ENCODE results near the gene MEX3A. TPM values are rescaled to one million over a fixed set of nuclear protein-coding genes. Genes with fewer than 3 reads are reported as not detected.
"Not testable (repeated sequence)": the region's sequence is repeated elsewhere in the genome, so short reads cannot be mapped to it uniquely, and the experiment has no call there.

Gene MEX3A, protein sequence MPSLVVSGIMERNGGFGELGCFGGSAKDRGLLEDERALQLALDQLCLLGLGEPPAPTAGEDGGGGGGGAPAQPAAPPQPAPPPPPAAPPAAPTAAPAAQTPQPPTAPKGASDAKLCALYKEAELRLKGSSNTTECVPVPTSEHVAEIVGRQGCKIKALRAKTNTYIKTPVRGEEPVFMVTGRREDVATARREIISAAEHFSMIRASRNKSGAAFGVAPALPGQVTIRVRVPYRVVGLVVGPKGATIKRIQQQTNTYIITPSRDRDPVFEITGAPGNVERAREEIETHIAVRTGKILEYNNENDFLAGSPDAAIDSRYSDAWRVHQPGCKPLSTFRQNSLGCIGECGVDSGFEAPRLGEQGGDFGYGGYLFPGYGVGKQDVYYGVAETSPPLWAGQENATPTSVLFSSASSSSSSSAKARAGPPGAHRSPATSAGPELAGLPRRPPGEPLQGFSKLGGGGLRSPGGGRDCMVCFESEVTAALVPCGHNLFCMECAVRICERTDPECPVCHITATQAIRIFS
- total RNA-seq: 3.2 TPM

DNA sequence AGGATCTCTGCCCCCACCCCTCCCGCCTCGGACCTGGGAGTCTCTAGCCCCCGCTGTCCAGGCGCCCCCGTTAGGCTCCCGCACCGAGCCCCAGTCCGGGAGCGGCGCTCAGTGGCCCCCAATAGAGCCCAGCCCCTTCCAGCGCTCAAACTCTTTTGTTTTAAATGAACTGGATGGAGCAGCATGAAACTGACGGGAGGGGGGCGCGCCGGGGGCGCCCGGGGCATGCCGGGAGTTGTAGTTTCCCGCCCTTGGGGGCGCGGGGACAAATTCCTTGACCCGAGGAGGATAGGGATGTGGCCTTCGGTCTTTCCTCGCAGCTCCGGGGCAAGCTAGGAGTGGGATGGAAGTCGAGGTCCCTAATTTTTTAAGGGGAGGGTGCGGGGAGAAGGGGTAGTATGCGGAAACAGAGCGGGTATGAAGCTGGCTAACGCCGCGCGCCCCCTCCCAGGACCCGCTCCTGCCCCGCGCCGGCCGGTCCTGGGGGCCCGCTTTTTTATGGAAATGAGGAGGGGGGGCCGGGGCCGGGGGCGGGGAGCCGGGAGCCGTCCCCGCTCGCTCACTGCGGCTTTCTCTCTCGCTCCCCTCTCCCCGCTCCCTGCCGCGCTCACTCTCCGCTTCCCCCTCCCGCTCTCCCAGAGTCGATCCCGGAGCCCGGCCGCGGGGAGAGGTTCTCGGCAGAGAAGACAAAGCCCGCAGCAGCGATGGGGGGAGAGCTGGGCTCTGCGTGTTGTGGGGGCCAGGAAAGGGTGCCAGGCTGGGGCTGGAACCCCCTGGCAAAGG lies at the start of gene MEX3A:
Gene MEX3A, minus strand, starts transcription at position 157 of the 783 bp plus-strand sequence. CDS start 467 bp downstream, outside the sequence.
- DNase-seq (ENCODE audit: low read depth in 2 of 3, low spot score in 2 of 3): peak in 1 of 3 donors; percentile 64

DNA sequence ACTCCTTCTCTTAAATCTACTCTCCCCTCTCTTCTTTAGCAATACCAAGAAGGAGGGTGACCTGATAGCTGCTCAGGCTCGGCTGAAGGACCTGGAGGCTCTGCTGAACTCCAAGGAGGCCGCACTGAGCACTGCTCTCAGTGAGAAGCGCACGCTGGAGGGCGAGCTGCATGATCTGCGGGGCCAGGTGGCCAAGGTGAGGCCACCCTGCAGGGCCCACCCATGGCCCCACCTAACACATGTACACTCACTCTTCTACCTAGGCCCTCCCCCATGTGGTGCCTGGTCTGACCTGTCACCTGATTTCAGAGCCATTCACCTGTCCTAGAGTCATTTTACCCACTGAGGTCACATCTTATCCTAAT lies 48.3 kb upstream of the MEX3A start:
- DNase-seq (ENCODE audit: low read depth in 2 of 3, low spot score in 2 of 3): no peak

DNA sequence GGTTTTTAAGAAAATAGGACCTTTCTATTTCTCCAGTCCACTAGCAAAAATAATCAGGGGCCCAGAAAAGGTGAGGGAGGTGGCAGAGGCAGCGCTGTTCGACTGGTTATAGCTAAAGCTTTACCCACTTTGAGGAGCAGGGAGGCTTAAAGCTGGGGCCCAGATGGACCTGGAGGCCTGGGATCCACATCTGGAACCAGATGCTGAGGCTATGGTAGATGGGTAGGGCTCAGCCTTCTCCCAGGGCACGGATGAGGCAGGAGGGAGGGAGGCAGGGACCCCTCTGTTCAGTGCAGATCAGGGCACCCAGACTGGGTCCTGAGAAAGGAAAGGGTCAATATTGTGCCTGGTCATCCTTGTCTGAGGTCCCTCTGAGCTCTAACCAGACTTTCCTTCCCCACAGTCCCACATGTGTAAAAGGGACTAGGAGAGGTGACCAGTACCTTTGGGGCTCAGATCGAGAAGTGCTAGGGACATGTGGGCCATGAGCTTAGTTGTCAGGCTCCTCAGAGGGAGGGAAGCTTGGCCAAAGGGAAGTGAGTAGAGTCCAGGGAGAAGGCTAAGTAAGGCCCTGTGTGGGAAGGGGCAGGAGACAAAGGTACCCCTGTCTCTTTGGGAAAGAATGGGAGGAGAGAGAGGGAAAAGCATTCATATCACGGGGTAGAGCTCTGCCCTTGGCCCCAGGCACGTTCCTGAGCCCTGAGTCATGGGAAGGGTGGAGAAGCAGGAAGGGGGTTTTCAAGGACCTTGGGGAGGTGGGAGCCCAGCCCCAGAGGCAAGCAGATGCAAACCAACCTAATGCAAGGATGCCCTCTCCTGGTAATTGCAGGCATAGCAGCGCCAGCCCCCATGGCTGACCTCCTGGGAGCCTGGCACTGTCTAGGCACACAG lies 47.7 kb upstream of the MEX3A start:
- peak in 2 of 3 donors; percentile 67 to 69 for DNase-seq (ENCODE audit: low read depth in 2 of 3, low spot score in 2 of 3)

DNA sequence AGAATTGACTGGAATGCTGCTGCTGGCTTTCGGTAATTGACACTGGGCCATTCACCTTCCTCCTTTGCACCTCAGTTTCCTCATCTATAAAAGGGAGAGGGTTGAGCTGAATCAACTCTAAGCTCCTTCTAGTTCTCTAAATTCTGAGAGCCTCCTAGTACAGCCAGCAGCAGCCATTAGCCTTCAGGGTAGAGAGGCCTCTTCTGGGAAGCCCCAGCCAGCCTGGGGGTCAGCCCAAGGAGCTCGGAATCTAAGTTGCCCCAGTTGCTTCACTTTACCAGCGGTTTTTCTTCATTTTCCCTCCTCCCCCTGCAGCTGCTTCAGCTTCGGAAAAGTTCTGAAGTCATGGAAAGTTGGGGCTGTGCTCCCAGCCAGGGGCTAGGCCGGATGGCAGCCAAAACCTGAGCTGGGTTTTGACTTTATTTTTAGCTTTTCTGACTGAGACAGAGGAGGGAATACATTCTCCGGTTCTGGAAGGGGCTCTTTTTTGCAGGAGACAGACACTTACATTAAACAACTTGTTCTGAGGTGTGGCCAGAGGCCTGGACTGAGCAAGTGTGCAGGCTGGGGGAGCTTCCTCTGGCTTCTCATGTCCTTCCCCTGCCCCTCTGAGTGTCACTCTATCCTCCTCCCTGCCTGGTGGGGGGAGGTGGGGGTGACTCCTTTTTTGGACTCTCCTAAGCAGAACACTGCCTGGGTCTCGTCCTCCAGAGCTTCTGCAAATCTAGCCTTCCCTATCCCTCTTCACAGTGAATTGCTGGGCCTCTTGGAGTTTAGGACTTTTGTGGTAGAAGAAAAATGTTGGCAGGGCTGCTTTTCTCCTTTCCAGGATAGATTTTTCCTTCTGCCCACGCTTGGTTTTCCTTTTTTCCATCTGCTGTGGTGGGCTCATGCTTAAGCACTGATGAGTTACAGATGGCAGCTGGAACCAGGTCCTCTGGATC lies 46.7 kb upstream of the MEX3A start:
- DNase-seq (ENCODE audit: low read depth in 2 of 3, low spot score in 2 of 3): no peak

DNA sequence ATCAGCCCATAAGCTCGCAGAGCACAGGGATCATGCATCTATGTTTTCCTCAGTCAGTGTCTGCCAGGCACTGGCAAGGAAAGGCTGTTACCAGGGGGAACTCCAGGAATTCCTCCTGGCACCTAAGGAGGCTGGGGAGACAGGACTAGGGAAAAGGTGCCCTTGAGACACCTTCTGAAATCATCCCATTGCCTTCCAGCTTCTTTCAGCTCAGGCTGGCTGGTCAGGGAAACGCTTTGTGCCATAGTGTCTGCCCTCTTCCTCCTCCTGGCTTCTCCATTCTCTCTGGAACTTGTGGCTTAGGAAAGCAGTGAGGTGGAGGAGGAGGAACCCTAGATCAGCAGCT lies 46.0 kb upstream of the MEX3A start:
- DNase-seq (ENCODE audit: low read depth in 2 of 3, low spot score in 2 of 3): no peak

DNA sequence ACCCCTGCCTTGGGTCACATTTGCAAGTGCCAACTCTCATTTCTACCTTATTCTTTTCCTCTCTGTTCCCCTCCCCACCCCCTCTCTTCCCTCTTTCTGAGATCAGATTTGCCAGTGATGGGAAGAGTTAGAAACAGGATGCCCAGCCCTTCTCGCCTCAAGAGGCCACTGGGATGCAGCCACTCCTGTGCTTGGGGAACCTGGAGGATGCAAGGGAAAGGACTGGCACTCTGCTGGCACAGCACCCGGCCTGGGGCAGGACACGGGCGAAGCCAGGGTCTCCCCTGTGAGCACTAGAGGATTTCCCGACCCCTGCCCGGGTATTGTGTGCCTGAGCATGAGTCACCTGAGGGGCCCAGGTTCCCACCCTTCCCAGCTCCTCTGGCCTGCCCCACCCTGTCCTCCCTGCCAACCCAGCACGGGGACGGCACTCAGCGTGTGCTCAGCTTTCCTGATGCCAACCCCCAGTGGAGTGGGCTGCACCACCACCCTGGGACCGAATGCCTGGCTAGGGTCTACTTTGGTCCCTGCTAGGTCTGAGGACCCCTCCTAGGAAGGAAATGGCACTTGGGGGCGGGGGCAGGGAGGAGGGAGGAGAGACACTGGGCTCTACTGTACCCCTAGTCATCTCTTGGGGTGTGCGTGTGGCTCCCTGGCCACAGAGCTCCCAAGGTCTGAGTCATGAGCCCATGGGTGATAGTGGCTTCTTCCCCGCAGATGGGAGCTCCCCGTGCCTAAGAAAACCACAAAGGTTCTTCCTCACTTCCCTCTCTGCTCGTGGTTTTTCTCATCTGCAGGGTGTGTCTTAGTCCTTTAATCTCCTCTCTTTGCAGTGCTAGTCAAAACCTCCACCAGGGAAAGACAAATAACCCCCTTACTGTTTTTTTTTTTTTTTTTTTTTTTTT lies 44.6 kb upstream of the MEX3A start:
- DNase-seq (ENCODE audit: low read depth in 2 of 3, low spot score in 2 of 3): peak; percentile 70 to 93 (median 89)

DNA sequence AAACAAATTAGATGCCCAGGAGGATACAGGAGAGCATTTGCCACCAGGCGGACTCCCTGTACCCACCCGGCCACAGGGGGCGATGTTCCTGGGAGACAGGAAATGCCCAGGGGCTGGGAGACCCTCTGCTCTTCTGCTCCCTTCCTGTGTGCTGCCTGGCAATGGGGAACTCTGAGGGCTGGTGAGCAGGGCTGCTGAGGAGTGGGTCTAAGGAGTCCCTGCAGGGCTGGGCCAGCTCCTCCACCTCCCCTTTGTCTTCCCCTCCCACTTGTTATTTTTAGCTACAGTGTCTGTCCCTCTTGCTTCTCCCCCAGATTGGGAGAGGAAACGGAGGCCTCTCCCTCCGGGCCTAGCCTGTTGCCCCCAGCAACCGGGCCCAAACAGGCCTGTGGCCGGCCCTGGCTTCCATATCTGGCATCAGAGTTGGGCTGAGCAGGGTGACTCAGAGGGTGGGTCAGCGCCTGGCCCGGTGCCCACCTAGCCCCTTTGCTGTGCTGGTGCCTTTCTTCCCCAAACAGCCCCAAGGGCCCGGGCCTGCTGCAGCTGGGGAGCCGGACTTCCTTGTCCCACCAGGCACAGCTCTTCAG lies 43.9 kb upstream of the MEX3A start:
- peak in 2 of 3 donors; percentile 94 to 95 for DNase-seq (ENCODE audit: low read depth in 2 of 3, low spot score in 2 of 3)

DNA sequence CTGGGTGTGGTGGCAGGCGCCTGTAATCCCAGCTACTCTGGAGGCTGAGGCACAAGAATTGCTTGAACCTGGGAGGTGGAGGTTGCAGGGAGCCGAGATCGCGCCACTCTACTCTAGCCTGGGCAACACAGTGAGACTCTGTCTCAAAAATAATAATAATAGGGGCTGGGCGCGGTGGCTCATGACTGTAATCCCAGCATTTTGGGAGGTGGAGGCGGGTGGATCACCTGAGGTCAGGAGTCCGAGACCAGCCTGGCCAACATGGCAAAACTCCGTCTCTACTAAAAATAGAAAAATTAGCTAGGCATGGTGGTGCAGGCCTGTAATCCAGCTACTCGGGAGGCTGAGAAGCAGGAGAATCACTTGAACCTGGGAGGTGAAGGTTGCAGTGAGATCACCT lies 43.3 kb upstream of the MEX3A start:
- DNase-seq (ENCODE audit: low read depth in 2 of 3, low spot score in 2 of 3): not testable (repeated sequence)

DNA sequence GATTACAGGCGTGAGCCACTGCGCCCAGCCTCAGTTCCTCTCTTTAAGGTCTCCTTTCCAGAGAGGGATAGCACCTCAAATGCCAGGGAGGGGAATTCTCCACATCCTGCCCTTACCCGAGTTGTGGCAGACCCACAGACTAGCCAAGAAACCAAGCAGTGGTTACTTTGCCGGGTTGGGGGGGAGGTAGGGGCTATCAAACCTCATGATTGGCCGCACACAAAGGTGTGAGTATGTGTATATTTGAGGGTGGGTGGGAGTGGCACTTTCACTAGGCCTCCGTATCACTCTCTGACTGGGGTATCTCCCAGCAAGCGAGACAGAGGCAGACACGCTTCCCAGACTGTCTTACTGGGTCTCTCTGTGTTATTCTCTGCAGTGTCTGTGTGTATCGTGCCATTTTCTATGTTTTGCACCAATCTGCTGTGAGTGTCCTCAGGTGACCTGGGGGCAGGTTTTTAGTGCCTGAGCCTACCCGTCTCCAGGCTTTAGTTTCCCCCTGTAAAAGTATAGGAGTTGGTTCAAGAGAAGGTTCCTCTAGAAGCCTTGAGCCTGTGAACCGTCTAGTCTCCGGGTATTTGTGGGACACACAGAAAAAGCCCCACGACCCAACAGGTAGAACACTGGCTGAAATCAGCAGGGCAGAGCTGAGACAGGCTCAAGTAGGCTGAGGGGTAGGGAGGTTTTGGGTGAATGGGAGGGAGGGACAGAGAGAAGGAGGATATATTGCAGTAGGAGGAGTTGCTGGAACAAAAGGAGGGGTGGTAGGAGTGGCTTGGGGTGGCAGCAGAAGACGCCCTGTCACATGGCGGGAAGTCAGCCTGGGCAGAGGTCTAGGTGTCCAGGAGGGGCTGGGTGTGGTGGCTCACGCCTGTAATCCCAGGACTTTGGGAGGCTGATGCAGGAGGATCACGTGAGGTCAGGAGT lies 42.6 kb upstream of the MEX3A start:
- no peak for DNase-seq (ENCODE audit: low read depth in 2 of 3, low spot score in 2 of 3)

DNA sequence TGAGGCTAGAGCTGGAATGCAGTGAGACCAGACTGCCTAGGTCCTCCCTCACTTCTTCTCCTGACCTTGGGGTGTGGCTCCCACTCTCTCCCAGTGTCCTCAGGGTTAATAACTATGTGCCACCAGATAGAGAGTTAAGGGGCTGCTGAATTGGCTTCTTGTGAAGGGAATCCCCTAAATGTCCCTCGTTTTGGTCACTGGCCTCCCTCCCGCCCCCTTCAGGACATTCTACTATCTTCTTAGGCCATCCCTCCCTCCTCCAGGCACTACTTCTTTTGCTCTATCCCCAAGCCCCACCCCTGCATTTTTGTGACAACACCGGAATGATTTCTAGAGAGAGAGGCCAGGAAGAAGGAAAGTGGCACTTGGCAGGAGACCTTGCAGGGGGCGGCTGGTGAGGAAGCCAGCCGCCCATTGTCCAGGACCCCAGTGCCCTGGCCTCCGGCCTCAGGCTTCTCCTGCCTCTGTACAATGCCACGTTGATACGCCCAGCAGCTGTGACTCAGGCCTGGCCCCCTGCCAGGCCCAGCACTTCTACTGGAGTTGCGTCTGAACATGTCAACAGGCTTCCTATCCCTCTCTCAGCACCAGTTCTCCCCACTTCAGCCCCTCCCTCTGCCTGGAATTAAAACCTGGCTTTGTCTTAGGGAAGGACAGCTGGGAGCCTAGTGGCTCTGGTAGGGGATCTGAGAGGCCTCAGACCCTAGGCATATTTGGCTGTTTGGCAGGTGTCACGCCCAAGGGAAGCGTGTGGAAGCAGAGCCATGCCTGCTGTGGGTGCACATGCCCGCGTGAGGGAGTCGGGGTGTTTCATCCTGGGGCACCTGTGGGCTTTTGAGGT lies 41.3 kb upstream of the MEX3A start:
- DNase-seq (ENCODE audit: low read depth in 2 of 3, low spot score in 2 of 3): peak in 2 of 3 donors; percentile 87 to 90

DNA sequence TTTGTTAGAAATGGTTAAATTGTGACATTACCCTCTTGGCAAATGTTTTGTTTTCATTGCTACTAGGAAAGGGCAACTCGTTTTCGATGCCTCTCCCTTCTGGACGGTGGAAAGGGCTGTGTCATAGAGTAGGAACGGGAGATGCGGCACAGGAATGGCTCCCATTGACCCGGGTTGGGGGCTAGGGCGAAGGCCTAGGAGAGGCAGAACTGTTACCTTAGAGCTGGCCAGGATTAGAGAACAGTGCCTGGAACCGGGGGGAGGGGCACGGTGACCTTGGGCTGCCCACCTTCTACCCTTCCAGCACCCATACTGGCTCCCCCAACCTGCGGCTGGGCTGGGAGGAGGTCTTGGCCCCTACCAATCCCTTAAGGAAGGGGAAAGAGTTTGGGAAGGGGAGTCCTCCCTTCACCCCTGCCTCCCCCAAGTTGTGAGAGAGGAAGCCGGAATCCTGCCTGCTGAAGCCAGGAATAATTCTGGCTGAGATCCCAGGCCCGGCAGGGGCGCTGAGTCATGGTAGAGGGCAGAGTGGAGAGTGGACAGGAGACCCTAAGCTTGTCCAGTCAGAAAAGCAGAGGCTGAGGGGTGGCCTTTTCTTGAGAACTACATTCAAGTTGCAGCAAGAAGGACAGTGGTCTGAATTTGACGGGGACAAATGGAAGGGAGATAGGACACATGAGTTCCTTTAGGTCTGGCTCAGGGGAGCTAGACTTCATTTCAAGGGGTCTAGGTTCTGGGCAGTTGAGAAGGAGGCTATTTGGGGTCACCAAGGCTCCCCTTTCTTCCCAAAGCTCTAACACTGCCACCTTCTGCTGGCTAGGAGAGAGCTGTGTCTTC lies 40.5 kb upstream of the MEX3A start:
- DNase-seq (ENCODE audit: low read depth in 2 of 3, low spot score in 2 of 3): no peak

DNA sequence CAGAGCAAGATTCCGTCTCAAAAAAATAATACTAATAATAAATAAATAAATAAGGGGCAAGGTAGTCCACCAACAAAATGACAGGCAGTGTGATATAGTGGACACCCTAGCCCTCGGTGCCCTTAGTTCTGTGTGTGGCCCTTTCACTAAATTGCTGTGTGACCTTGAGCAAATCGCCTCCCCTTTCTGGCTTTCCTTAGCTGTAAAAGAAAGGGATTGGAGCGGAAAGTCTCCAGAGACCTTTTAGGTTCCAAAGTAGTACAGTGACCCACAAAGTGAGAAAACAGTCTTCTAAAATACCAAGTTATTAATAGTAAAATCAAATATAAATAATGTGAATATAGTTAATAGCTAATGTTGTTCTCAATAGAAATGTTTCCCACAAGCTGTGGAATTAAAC lies 39.8 kb upstream of the MEX3A start:
- DNase-seq (ENCODE audit: low read depth in 2 of 3, low spot score in 2 of 3): no peak

DNA sequence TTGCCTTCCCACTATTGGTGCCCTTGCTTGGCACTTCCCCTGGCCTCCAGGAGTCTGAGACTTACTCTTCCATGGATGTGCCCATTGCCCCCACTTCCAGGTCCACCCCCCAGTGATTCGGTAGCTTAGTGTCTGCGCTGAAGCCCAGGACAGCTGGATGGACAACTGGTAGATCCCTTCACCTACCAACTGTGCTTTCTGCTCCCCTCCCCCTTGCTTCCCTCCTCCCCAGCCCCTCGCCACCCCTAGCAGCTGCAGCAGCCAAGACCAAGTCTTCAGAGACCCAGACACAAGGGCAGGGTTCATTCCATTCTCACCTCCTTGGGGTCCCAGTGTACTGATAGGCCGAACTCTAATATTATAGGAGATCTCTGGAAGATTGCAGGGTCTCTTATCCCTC lies 39.2 kb upstream of the MEX3A start:
- DNase-seq (ENCODE audit: low read depth in 2 of 3, low spot score in 2 of 3): no peak

DNA sequence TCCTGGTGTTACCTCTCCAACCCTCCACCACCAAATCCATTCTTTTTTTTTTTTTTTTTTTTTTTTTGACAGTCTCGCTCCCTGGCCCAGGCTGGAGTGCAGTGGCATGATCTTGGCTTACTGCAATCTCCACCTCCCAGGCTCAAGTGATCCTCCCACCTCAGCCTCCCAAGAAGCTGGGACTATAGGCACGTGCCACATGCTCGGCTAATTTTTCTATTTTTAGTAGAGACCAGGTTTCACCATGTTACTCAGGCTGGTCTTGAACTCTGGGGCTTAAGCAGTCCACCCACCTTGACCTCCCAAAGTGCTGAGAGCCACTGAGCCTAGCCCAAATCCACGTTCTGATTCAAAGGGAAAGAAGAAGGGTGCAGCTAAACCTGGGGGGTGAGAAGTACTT lies 38.7 kb upstream of the MEX3A start:
- not testable (repeated sequence) for DNase-seq (ENCODE audit: low read depth in 2 of 3, low spot score in 2 of 3)

DNA sequence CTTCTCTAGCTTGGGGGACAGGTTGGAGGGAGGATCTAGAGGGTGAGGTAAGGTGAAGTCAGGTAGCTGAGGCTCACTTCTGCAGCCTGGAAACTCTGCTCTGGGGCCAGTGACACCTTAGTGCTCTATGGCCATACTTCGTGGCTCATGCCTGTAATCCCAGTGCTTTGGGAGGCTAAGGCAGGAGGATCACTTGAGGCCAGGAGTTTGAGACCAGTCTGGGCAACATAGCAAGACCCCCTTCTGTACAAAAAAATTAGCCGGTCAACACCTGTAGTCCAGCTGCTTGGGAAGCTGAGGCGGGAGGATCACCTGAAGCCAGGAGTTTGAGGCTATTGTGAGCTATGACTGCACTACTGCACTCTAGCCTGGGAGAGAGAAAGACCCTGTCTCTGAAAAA lies 38.1 kb upstream of the MEX3A start:
- DNase-seq (ENCODE audit: low read depth in 2 of 3, low spot score in 2 of 3): no peak

Measured in hematopoietic multipotent progenitor cell (in vitro differentiated cells).